NCI-H226 (cell line): ENCODE data around the gene CDKN1A.
"Not testable (repeated sequence)": the region's sequence is repeated elsewhere in the genome, so short reads cannot be mapped to it uniquely, and the experiment has no call there.

Experiments used
- DNase-seq: peaks from one replicate; pipeline ENCODE4 v3.0.0-alpha.2; 2015

The CDKN1A gene

GRCh38 chr6:36722879-36723278 is 44.4 kb downstream of the CDKN1A start:
- no peak for DNase-seq

DNA sequence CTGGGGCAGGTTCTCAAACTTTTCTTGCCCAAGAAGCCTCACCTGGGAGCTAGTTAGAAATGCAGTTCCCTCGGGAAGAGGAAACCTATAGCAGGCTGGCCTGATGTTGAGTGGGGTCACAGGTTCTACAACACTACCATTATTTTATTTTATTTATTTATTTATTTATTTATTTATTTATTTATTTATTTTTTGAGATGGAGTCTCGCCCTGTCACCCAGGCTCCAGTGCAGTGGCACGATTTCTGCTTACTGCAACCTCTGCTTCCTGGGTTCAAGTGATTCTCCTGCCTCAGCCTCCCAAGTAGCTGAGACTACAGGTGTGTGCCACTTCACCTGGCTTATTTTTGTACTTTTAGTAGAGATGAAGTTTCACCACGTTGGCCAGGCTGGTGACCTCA is 45.5 kb downstream of the CDKN1A start:
- DNase-seq = not testable (repeated sequence)

GRCh38 chr6:36724514-36725390 is 46.2 kb downstream of the CDKN1A start:
- peak; percentile 59 for DNase-seq

GRCh38 chr6:36725581-36725980 is 47.1 kb downstream of the CDKN1A start:
- DNase-seq = no peak

DNA sequence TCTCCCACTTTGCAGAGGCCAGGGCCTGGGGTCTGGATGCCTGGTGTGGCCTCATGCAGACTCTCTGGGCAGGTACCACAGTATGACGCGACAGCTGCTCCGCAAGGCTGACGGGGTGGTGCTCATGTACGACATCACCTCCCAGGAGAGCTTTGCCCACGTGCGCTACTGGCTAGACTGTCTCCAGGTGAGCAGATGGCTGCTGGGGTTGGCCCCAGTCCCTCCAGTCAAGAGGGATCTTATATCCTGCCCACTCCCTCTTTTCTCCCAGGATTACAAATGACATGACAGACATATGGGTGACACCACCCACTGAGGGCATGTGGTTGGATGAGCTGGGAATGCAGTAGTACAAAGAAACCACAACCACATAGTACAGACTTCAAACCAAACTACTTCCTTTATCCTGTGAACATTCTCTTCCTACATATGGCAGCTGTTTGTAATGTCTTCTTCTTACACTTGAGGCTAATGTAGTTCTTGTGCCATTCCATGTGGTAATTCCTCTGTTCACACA is 49.0 kb downstream of the CDKN1A start:
- DNase-seq = no peak

- DNase-seq = no peak
Measured at GRCh38 chr6:36728289-36729160, 50.0 kb downstream of the CDKN1A start.

GRCh38 chr6:36729161-36729524 is 50.6 kb downstream of the CDKN1A start:
- DNase-seq = no peak

GRCh38 chr6:36730424-36731380 is 52.2 kb downstream of the CDKN1A start:
- DNase-seq = peak; percentile 20

- DNase-seq = no peak
Measured at GRCh38 chr6:36731622-36732310, 53.3 kb downstream of the CDKN1A start.

DNA sequence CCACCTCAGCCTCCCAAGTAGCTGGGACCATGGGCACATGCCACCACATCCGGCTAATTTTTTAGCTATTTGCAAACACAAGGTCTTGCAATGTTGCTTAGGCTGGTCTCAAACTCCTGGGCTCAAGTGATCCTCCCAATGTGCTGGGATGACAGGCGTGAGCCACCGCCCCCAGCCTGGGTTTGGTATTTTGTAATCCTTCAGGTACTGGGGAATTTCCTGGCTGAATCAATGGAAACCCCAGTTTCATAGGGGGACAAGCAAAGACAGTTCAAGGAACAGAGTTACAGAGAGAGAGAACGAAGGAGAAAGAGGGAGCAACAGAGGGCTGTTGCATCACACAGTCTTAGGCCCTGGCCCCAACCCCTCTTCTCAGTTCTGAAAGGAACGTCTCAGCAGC is 54.8 kb downstream of the CDKN1A start:
- DNase-seq = no peak

- DNase-seq = no peak
Measured at GRCh38 chr6:36734486-36735060, 56.1 kb downstream of the CDKN1A start.

GRCh38 chr6:36735110-36736071 is 56.9 kb downstream of the CDKN1A start:
- DNase-seq = peak; percentile 81
